ENCODE measurements around the gene PPM1E.

PPM1E gene

DNA sequence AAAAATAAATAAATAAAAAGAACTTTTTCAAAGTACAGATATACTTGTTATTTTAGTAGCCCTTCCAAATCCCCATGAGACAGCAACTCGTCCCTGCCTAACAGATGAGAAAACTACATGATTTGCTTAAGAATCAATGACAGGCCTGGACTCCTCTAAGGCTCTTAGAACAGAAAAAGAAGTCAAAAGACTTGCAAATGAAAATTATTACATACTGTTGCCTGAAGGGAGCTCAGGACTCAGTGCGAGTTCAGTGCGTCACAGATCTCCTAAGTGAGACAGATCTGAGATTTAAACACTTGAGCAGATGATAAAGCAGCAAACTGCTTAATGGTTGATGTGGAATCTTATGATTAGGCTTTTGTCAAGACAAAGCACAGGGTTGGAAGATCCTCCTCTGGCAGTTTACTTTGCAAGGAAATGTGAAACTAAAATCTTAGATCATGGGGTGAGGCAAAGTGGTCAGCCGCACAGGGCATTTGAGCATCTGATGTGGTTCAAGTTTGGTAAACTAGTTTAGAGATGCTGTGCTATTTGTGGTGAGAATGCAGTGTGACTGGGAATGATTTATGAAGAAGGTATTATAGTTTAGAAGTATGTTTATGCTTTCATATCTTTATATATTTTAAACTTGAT, 212.9 kb downstream of the PPM1E start:
- Histone ChIP-seq H3K27me3 (ENCODE audit: control insufficient read depth, insufficient read depth, low read length) (no peaks in the 10 kb centered on the region), H3K9ac (ENCODE audit: low read length) (no peak overlapping the region), H3K4me1 (ENCODE audit: control insufficient read depth, insufficient read depth, low read length) (no peaks in the 10 kb centered on the region), H3K9me3 (ENCODE audit: control insufficient read depth, low read length) (no peaks in the 10 kb centered on the region), H3K4me3 (ENCODE audit: low read length) (no peak overlapping the region), H3K36me3 (ENCODE audit: control insufficient read depth, insufficient read depth, low read length) (no peaks in the 10 kb centered on the region)

DNA sequence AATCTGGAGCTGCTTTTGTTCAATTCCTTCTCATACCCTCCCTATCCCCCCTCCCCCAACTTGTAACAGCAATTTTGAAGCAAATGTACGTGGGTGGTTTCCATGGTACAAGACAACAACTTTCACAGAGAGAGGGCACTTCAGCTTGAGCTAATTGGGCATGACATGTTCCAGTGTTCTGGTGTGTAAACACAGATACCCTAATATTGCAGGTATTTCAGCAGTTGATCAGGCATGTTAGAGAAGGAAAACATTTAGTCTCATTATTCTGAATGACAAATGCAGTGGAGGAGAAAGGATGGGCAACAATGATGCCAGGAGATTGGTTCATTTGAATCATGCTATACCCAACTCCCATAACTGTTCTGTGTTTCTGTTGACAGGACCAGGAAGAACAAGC, 213.5 kb downstream of the PPM1E start:
- Histone ChIP-seq H3K9me3 (ENCODE audit: control insufficient read depth, low read length) (no peaks in the 10 kb centered on the region), H3K4me1 (ENCODE audit: control insufficient read depth, insufficient read depth, low read length) (no peaks in the 10 kb centered on the region), H3K4me3 (ENCODE audit: low read length) (no peak overlapping the region), H3K27me3 (ENCODE audit: control insufficient read depth, insufficient read depth, low read length) (no peaks in the 10 kb centered on the region), H3K36me3 (ENCODE audit: control insufficient read depth, insufficient read depth, low read length) (no peaks in the 10 kb centered on the region), H3K9ac (ENCODE audit: low read length) (no peak overlapping the region)

DNA sequence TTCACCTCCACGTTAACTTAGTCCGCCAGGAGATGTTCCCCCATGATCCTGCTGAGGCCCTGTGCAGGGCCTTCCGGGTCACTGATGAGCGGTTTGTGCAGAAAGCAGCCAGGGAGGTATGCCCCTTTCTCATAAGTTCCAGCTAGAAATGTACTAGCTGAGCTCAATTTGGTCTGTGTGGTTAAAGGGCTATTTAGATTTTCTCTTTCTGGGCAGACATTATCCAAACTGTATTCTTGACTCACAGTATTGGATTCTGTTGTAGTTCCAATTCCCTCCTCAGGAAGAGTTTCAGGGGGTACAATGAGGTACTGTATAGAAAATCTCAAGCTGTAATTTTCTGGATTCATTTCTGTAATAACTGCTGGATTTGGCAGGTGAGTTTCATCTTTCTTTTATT, 214.0 kb downstream of the PPM1E start:
- H3K9ac ChIP-seq (ENCODE audit: low read length) = no peak overlapping the region
- no peaks in the 10 kb centered on the region for H3K27me3 ChIP-seq (ENCODE audit: control insufficient read depth, insufficient read depth, low read length)

DNA sequence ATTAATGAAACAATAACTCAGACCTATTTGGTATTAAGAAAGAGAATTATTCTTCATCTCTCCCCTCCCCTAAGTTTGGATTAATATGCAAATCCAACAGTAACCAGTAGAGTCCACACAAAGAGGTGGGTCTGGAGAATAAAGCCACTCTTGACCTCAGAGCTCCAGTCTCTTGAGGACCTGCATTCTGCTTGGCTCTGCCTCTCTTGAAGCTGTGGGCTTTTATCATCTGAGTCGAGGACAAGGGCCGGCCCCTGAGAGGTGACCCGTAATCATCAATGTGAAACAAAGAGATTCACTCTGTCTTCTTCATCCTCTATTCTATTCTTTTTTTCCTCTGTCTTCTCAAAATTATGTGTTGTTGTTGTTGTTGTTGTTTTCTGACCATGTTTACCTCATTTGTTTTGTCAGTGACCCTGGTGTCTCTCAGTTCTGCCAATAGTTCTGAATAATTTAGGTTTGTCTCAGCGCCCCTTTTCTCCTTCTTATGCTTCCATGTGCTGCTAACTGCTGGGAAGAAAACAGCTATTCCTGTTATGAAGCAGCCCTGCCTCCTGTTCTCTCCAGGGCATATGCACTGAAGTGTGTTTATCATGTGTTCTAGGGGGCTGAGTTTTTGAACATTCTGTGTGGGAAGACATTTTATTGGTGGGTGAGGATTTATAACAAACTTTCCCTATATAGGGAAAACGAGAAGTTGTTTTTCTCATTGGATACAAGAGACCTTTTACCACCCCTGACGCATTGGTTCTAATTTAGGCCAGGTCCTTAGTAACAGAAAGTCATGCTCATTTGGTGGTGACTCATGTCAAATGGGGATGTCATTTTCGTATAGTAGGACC, 215.2 kb downstream of the PPM1E start:
- H3K36me3 ChIP-seq (ENCODE audit: control insufficient read depth, insufficient read depth, low read length) = no peaks in the 10 kb centered on the region

More for the DNA sequence above, 214.0 kb downstream of the PPM1E start:
- no peaks in the 10 kb centered on the region for H3K9me3 ChIP-seq (ENCODE audit: control insufficient read depth, low read length)
- H3K4me1 ChIP-seq (ENCODE audit: control insufficient read depth, insufficient read depth, low read length) = no peaks in the 10 kb centered on the region
- no peaks in the 10 kb centered on the region for H3K36me3 ChIP-seq (ENCODE audit: control insufficient read depth, insufficient read depth, low read length)
- no peak overlapping the region for H3K4me3 ChIP-seq (ENCODE audit: low read length)

DNA sequence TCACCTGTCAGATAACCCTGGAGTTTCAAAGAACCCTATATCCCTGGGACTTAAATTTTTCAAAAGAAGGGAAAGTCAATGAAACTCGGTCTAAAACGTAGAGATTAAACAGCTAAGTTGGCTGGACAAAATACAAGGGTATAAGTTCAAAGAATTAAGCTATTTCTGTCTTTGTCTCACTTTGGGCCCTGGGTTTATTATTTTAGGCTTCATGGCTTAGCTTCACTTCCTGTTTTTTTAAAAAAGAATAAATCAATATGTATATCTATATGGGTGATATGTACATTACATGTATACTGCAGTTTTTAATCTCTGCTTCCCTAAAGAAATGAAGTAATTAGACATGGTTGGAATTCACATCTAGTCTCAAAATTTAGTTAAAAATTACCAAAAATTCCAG, 218.7 kb downstream of the PPM1E start:
- no peak overlapping the region for H3K9ac ChIP-seq (ENCODE audit: low read length)

More for the DNA sequence above, 215.2 kb downstream of the PPM1E start:
- Histone ChIP-seq H3K9me3 (ENCODE audit: control insufficient read depth, low read length) (no peaks in the 10 kb centered on the region), H3K9ac (ENCODE audit: low read length) (no peak overlapping the region), H3K4me1 (ENCODE audit: control insufficient read depth, insufficient read depth, low read length) (no peaks in the 10 kb centered on the region), H3K4me3 (ENCODE audit: low read length) (no peak overlapping the region), H3K27me3 (ENCODE audit: control insufficient read depth, insufficient read depth, low read length) (no peaks in the 10 kb centered on the region)

DNA sequence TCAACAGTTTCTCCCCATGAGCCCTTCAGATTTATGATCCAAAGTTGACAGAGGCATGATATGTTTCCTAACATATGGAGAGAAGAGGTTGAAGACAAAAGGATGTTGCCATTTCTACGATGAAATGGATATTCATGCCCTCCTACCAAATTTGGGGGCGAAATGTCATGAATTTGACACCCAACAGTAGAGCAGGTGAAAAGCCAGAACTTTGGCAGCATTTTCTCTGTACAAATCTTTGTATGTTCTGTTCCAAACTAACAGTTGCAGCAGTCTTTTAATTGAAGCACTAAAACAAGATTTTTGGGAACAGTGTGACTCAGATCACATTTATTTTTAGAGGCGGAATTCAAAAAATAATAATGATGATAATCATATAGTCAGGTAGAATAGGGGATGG, 220.9 kb downstream of the PPM1E start:
- H3K27me3 ChIP-seq (ENCODE audit: control insufficient read depth, insufficient read depth, low read length) = no peaks in the 10 kb centered on the region
- H3K36me3 ChIP-seq (ENCODE audit: control insufficient read depth, insufficient read depth, low read length) = no peaks in the 10 kb centered on the region
- no peaks in the 10 kb centered on the region for H3K9me3 ChIP-seq (ENCODE audit: control insufficient read depth, low read length)
- H3K9ac ChIP-seq (ENCODE audit: low read length) = no peak overlapping the region
- H3K4me1 ChIP-seq (ENCODE audit: control insufficient read depth, insufficient read depth, low read length) = no peaks in the 10 kb centered on the region
- no peak overlapping the region for H3K4me3 ChIP-seq (ENCODE audit: low read length)

More for the DNA sequence above, 218.7 kb downstream of the PPM1E start:
- Histone ChIP-seq H3K9me3 (ENCODE audit: control insufficient read depth, low read length) (no peaks in the 10 kb centered on the region), H3K4me1 (ENCODE audit: control insufficient read depth, insufficient read depth, low read length) (no peaks in the 10 kb centered on the region), H3K4me3 (ENCODE audit: low read length) (no peak overlapping the region), H3K36me3 (ENCODE audit: control insufficient read depth, insufficient read depth, low read length) (no peaks in the 10 kb centered on the region), H3K27me3 (ENCODE audit: control insufficient read depth, insufficient read depth, low read length) (no peaks in the 10 kb centered on the region)

DNA sequence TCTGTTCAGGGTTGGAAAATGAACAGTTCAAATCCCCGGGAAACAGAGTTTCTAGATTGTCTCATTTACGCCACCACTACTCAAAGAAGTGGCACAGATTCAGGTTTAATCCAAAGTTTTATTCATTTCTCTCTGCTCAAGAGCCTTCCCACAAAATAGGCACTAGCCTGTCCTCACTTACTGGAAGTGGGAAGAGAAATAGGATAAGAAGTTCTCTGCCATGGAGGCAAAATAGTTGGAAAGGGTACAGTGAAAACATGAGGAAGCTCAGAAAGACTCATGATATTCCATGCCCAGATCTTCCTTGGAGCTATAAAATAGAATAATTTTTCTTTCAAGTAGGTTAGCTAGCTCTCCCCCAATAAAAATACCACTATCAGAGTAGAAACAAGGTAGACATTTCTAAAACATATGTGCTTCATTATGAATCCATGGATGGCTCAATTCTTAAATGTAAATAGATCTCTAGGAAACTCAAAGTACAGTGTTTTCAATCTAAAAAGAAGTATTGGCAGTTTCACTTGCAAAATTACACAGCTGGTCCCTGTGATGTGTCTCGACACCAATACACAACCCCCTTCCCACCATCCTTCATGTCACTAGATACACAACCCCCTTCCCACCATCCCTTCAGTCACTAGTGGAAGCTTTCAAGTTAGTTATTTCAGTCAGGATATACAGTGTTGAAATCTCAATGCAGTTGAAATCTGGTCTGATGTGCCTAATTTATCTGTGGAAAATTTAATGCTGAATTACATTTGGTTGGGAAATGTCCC, 225.2 kb downstream of the PPM1E start:
- Histone ChIP-seq H3K4me3 (ENCODE audit: low read length) (no peak overlapping the region), H3K9me3 (ENCODE audit: control insufficient read depth, low read length) (no peaks in the 10 kb centered on the region), H3K36me3 (ENCODE audit: control insufficient read depth, insufficient read depth, low read length) (no peaks in the 10 kb centered on the region), H3K27me3 (ENCODE audit: control insufficient read depth, insufficient read depth, low read length) (no peaks in the 10 kb centered on the region), H3K4me1 (ENCODE audit: control insufficient read depth, insufficient read depth, low read length) (no peaks in the 10 kb centered on the region), H3K9ac (ENCODE audit: low read length) (no peak overlapping the region)

DNA sequence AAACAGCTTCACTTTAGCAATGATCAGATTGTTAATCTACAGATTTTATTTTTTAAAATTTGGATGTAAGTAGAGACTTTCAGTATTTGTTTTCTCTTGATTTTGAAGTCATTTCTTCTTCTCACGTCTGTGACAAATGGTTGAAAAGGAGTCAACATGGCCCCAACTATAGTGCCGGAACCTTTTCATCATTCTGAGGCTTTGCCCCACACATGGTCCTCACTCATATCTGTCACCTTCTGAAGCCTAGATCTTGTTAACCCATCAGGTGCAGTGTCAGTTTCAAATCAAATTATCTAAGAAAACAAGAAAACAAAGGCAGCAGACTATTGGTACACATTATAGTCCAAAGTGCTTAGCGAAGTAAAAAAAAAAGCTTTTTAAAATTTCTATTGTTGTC, 227.0 kb downstream of the PPM1E start:
- Histone ChIP-seq H3K9ac (ENCODE audit: low read length) (no peak overlapping the region), H3K4me1 (ENCODE audit: control insufficient read depth, insufficient read depth, low read length) (no peaks in the 10 kb centered on the region), H3K4me3 (ENCODE audit: low read length) (no peak overlapping the region), H3K36me3 (ENCODE audit: control insufficient read depth, insufficient read depth, low read length) (no peaks in the 10 kb centered on the region), H3K27me3 (ENCODE audit: control insufficient read depth, insufficient read depth, low read length) (no peaks in the 10 kb centered on the region), H3K9me3 (ENCODE audit: control insufficient read depth, low read length) (no peaks in the 10 kb centered on the region)

DNA sequence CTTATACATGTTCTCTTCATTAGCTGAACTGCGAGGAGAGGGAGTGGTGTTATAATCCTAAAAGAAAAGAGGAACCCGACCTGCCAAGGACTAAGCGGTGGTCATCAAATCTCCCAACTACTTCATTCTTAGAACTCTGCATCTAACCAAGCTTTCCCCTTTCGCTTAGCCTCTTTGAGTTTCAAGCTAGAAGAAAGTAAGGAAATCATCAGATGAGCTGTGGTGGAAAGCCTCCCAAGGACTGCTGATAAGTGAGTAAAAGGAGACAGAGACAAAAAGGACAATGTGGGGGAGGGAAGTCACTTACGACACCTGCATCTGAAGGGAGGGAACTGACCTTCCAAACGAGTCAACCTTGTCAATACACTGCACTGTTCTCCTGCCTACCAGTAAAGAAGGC, 229.7 kb downstream of the PPM1E start:
- no peak overlapping the region for H3K4me3 ChIP-seq (ENCODE audit: low read length)
- no peaks in the 10 kb centered on the region for H3K36me3 ChIP-seq (ENCODE audit: control insufficient read depth, insufficient read depth, low read length)
- no peaks in the 10 kb centered on the region for H3K4me1 ChIP-seq (ENCODE audit: control insufficient read depth, insufficient read depth, low read length)
- H3K9ac ChIP-seq (ENCODE audit: low read length) = no peak overlapping the region
- H3K27me3 ChIP-seq (ENCODE audit: control insufficient read depth, insufficient read depth, low read length) = no peaks in the 10 kb centered on the region
- H3K9me3 ChIP-seq (ENCODE audit: control insufficient read depth, low read length) = no peaks in the 10 kb centered on the region

DNA sequence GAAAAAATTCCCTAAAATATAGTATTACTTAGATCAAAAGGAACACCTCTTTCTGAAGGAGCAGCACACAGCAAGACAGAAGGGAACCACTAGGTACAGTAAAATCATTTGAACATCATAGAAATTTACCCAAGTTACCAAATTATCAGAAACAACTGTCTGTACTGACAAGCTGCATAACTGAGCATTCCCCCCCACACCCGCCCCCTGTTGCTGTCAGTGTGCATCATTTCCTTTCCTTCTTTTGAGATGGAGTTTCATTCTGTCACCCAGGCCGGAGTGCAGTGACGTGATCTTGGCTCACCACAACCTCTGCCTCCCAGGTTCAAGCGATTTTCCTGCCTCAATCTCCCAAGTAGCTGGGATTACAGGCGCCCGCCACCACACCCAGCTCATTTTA, 230.3 kb downstream of the PPM1E start:
- H3K4me3 ChIP-seq (ENCODE audit: low read length) = no peak overlapping the region
- no peaks in the 10 kb centered on the region for H3K27me3 ChIP-seq (ENCODE audit: control insufficient read depth, insufficient read depth, low read length)
- H3K4me1 ChIP-seq (ENCODE audit: control insufficient read depth, insufficient read depth, low read length) = no peaks in the 10 kb centered on the region

DNA sequence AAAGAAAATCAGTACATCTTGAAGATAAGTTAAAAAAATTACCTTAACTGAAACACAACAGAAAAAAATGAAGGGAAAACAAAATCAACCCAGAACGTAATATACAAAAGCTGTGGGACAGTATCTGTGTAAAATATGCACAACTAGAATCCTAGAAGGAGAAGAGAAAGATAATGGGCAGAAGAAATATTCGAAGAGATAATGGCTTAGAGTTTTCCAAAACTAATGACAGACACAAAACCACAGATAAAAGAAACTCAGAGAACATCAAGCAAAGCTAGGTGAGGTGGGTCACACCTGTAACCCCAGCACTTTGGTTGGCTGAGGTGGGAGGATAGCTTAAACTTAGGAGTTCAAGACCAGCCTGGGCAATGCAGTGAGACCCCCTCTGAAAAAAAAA, 234.0 kb downstream of the PPM1E start:
- Histone ChIP-seq H3K36me3 (ENCODE audit: control insufficient read depth, insufficient read depth, low read length) (no peaks in the 10 kb centered on the region), H3K27me3 (ENCODE audit: control insufficient read depth, insufficient read depth, low read length) (no peaks in the 10 kb centered on the region), H3K9me3 (ENCODE audit: control insufficient read depth, low read length) (no peaks in the 10 kb centered on the region), H3K4me1 (ENCODE audit: control insufficient read depth, insufficient read depth, low read length) (peaks cover 14% of the 10 kb centered on the region), H3K9ac (ENCODE audit: low read length) (no peak overlapping the region), H3K4me3 (ENCODE audit: low read length) (no peak overlapping the region)

More for the DNA sequence above, 230.3 kb downstream of the PPM1E start:
- Histone ChIP-seq H3K9me3 (ENCODE audit: control insufficient read depth, low read length) (no peaks in the 10 kb centered on the region), H3K36me3 (ENCODE audit: control insufficient read depth, insufficient read depth, low read length) (no peaks in the 10 kb centered on the region), H3K9ac (ENCODE audit: low read length) (no peak overlapping the region)

All from mucosa of stomach (tissue), 1 donor.